HEK293 (cell line): ENCODE data around the gene RAB23.
A peak's percentile ranks its signal among the peaks of the same experiment; 100 is the strongest.

ENCODE experiments used
- BCL11A ChIP-seq: fragments of 450-650 bp; formaldehyde crosslinking; IDR thresholded peaks from 2 replicates; pipeline ENCODE4 v1.5.1; 2016; ENCODE audit warnings: low read depth, missing biosample characterization, missing genetic modification characterization
- HIC1 ChIP-seq: fragments of 450-650 bp; formaldehyde crosslinking; IDR thresholded peaks from 2 replicates; pipeline ENCODE4 v1.5.1; 2016; ENCODE audit warnings: missing biosample characterization, missing genetic modification characterization
- IKZF3 ChIP-seq: fragments of 450-650 bp; IDR thresholded peaks from 2 replicates; pipeline ENCODE4 v1.5.0; 2018; ENCODE audit warnings: missing biosample characterization, mild to moderate bottlenecking, missing genetic modification characterization, moderate library complexity
- KLF7 ChIP-seq: fragments of 450-650 bp; formaldehyde crosslinking; IDR thresholded peaks from 2 replicates; pipeline ENCODE4 v1.5.1; 2016; ENCODE audit warnings: missing biosample characterization, missing genetic modification characterization, borderline replicate concordance
- KLF8 ChIP-seq: fragments of 450-650 bp; formaldehyde crosslinking; IDR thresholded peaks from 2 replicates; pipeline ENCODE4 v1.5.1; 2016; ENCODE audit warnings: missing biosample characterization, missing genetic modification characterization
- KLF9 ChIP-seq: fragments of 450-650 bp; formaldehyde crosslinking; IDR thresholded peaks from 2 replicates; pipeline ENCODE4 v1.5.1; 2016; ENCODE audit warnings: missing biosample characterization, missing genetic modification characterization, low read depth
- MEIS1 ChIP-seq: sonication (generic); formaldehyde crosslinking; IDR thresholded peaks from 2 replicates; pipeline ENCODE4 v1.8.1; 2022; ENCODE audit warnings: missing genetic modification reagents, mild to moderate bottlenecking, borderline replicate concordance
- MZF1 ChIP-seq: fragments of 450-650 bp; formaldehyde crosslinking; IDR thresholded peaks from 2 replicates; pipeline ENCODE4 v1.5.1; 2017; ENCODE audit warnings: missing biosample characterization, missing genetic modification characterization, borderline replicate concordance
- PATZ1 ChIP-seq: fragments of 450-650 bp; formaldehyde crosslinking; IDR thresholded peaks from 2 replicates; pipeline ENCODE4 v1.5.1; 2016; ENCODE audit warnings: missing biosample characterization, missing genetic modification characterization
- SALL2 ChIP-seq: fragments of 450-650 bp; formaldehyde crosslinking; IDR thresholded peaks from 2 replicates; pipeline ENCODE4 v1.5.0; 2017; ENCODE audit warnings: missing biosample characterization, mild to moderate bottlenecking, missing genetic modification characterization, borderline replicate concordance
- SP7 ChIP-seq: fragments of 450-650 bp; formaldehyde crosslinking; IDR thresholded peaks from 2 replicates; pipeline ENCODE4 v1.5.1; 2016; ENCODE audit warnings: missing biosample characterization, missing genetic modification characterization
- ZBTB10 ChIP-seq: fragments of 450-650 bp; formaldehyde crosslinking; IDR thresholded peaks from 2 replicates; pipeline ENCODE4 v1.5.1; 2016; ENCODE audit warnings: missing biosample characterization, missing genetic modification characterization
- ZBTB17 ChIP-seq: fragments of 450-650 bp; formaldehyde crosslinking; IDR thresholded peaks from 2 replicates; pipeline ENCODE4 v1.5.1; 2016; ENCODE audit warnings: missing biosample characterization, missing genetic modification characterization
- ZBTB44 ChIP-seq: fragments of 450-650 bp; IDR thresholded peaks from 2 replicates; pipeline ENCODE4 v1.5.1; 2018; ENCODE audit warnings: missing biosample characterization, mild to moderate bottlenecking, missing genetic modification characterization
- ZFHX2 ChIP-seq: fragments of 450-650 bp; formaldehyde crosslinking; conservative IDR thresholded peaks from 2 replicates; pipeline ENCODE4 v1.5.1; 2016; ENCODE audit warnings: missing biosample characterization, missing genetic modification characterization
- ZIC2 ChIP-seq: fragments of 450-650 bp; formaldehyde crosslinking; IDR thresholded peaks from 2 replicates; pipeline ENCODE4 v1.5.1; 2016; ENCODE audit warnings: missing biosample characterization, missing genetic modification characterization
- ZNF132 ChIP-seq: fragments of 450-650 bp; formaldehyde crosslinking; IDR thresholded peaks from 2 replicates; pipeline ENCODE4 v1.5.1; 2017; ENCODE audit warnings: missing biosample characterization, missing genetic modification characterization, borderline replicate concordance
- ZNF146 ChIP-seq: fragments of 450-650 bp; formaldehyde crosslinking; IDR thresholded peaks from 2 replicates; pipeline ENCODE4 v1.5.1; 2016; ENCODE audit warnings: missing biosample characterization, missing genetic modification characterization
- ZNF274 ChIP-seq, 2 experiments: fragments of 200-500 bp in 1 of 2; fragments of 450-650 bp in 1 of 2; sonication (Bioruptor generic) in 1 of 2; formaldehyde crosslinking in 1 of 2; IDR thresholded peaks; 2 replicates each; pipeline versions ENCODE4 v1.5.1 to v1.6.1; 2014 to 2016; ENCODE audit warnings: borderline replicate concordance in 1 of 2, inconsistent platforms in 1 of 2, low read length in 1 of 2, missing biosample characterization in 1 of 2, missing genetic modification characterization in 1 of 2
- ZNF341 ChIP-seq: fragments of 450-650 bp; formaldehyde crosslinking; IDR thresholded peaks from 2 replicates; pipeline ENCODE4; 2016; ENCODE audit warnings: low read depth, missing biosample characterization, missing genetic modification characterization
- ZNF354C ChIP-seq: fragments of 450-650 bp; formaldehyde crosslinking; IDR thresholded peaks from 2 replicates; pipeline ENCODE4 v1.5.1; 2016; ENCODE audit warnings: missing biosample characterization, missing genetic modification characterization, low read depth, borderline replicate concordance
- ZNF394 ChIP-seq: fragments of 450-650 bp; formaldehyde crosslinking; IDR thresholded peaks from 2 replicates; pipeline ENCODE4 v1.5.1; 2016; ENCODE audit warnings: missing biosample characterization, missing genetic modification characterization, mild to moderate bottlenecking, moderate library complexity, borderline replicate concordance
- ZNF433 ChIP-seq: fragments of 450-650 bp; formaldehyde crosslinking; IDR thresholded peaks from 2 replicates; pipeline ENCODE4 v1.5.1; 2016; ENCODE audit warnings: missing biosample characterization, missing genetic modification characterization, low read depth
- ZNF48 ChIP-seq: fragments of 450-650 bp; formaldehyde crosslinking; IDR thresholded peaks from 2 replicates; pipeline ENCODE4 v1.5.1; 2016; ENCODE audit warnings: missing biosample characterization, missing genetic modification characterization
- ZNF501 ChIP-seq: fragments of 450-650 bp; formaldehyde crosslinking; IDR thresholded peaks from 2 replicates; pipeline ENCODE4 v1.5.1; 2016; ENCODE audit warnings: missing biosample characterization, missing genetic modification characterization
- ZNF549 ChIP-seq: fragments of 450-650 bp; IDR thresholded peaks from 2 replicates; pipeline ENCODE4 v1.5.1; 2018; ENCODE audit warnings: missing biosample characterization, missing genetic modification characterization, mild to moderate bottlenecking, inconsistent platforms, moderate library complexity
- ZNF558 ChIP-seq: fragments of 450-650 bp; formaldehyde crosslinking; IDR thresholded peaks from 2 replicates; pipeline ENCODE4 v1.5.1; 2016; ENCODE audit warnings: missing biosample characterization, missing genetic modification characterization
- ZNF707 ChIP-seq: fragments of 450-650 bp; formaldehyde crosslinking; IDR thresholded peaks from 2 replicates; pipeline ENCODE4 v1.5.1; 2016; ENCODE audit warnings: missing biosample characterization, missing genetic modification characterization
- ZSCAN4 ChIP-seq: fragments of 450-650 bp; formaldehyde crosslinking; IDR thresholded peaks from 2 replicates; pipeline ENCODE4 v1.5.1; 2017; ENCODE audit warnings: missing biosample characterization, missing genetic modification characterization

RAB23 gene

GRCh38 chr6:57221191-57221935, 744 bp downstream of the RAB23 start (continued):
- peak; percentile 64; the same call in 1 of the 2 replicates for TF ChIP-seq KLF7 (tag by site-specific recombination)
- TF ChIP-seq ZNF707 (tag by site-specific recombination): no peak
- TF ChIP-seq ZNF501 (tag by site-specific recombination): peak; percentile 75; the same call in 1 of the 2 replicates
- TF ChIP-seq SALL2: no peak
- peak; percentile 94 for TF ChIP-seq ZNF341 (tag by site-specific recombination)
- TF ChIP-seq HIC1 (tag by site-specific recombination): peak; percentile 97
- no peak for TF ChIP-seq ZSCAN4 (tag by site-specific recombination)
- no peak for TF ChIP-seq ZNF549 (tag by site-specific recombination)
- peak; percentile 82 for TF ChIP-seq KLF9 (tag by site-specific recombination)
- TF ChIP-seq ZNF132 (tag by site-specific recombination): no peak
- peak; percentile 51; the same call in 1 of the 2 replicates for TF ChIP-seq ZBTB10
- no peak for TF ChIP-seq ZNF558 (tag by site-specific recombination)
- no peak for TF ChIP-seq ZNF354C
- peak; percentile 84 for TF ChIP-seq PATZ1 (tag by site-specific recombination)
- TF ChIP-seq SP7 (tag by site-specific recombination): no peak
- no peak for TF ChIP-seq ZNF433
- TF ChIP-seq ZNF48 (tag by site-specific recombination): no peak
- TF ChIP-seq BCL11A (tag by site-specific recombination): no peak
- no peak for TF ChIP-seq ZNF274 (IDR thresholded peaks at IDR 0.05; ENCODE audit: low read length)
- TF ChIP-seq ZNF274 (tag by site-specific recombination; IDR thresholded peaks at IDR 0.05; ENCODE audit: borderline replicate concordance): no peak
- peak; percentile 92 for TF ChIP-seq ZBTB17 (tag by site-specific recombination)
- TF ChIP-seq ZFHX2 (tag by site-specific recombination): peak; percentile 95
- TF ChIP-seq ZBTB44 (tag by site-specific recombination): no peak
- peak; percentile 66; the same call in 1 of the 2 replicates for TF ChIP-seq ZNF394
- peak; percentile 82 for TF ChIP-seq IKZF3
- no peak for TF ChIP-seq ZNF146 (tag by site-specific recombination)
- peak; percentile 63 for TF ChIP-seq ZIC2 (tag by site-specific recombination)
- TF ChIP-seq KLF8 (tag by site-specific recombination): peak; percentile 83
- 0 out of 2 replicates have a peak, but pooled peaks have one; percentile 44 for TF ChIP-seq MZF1 (tag by site-specific recombination)
- TF ChIP-seq MEIS1 (CRISPR knock-in tag): no peak
